ENCODE results near the gene TRIM41. TPM values are rescaled to one million over a fixed set of nuclear protein-coding genes. Genes with fewer than 3 reads are reported as not detected.

TRIM41 gene
- polyA plus RNA-seq, 3 donors, result 38.3 to 40.6 (median 40.1) TPM

DNA sequence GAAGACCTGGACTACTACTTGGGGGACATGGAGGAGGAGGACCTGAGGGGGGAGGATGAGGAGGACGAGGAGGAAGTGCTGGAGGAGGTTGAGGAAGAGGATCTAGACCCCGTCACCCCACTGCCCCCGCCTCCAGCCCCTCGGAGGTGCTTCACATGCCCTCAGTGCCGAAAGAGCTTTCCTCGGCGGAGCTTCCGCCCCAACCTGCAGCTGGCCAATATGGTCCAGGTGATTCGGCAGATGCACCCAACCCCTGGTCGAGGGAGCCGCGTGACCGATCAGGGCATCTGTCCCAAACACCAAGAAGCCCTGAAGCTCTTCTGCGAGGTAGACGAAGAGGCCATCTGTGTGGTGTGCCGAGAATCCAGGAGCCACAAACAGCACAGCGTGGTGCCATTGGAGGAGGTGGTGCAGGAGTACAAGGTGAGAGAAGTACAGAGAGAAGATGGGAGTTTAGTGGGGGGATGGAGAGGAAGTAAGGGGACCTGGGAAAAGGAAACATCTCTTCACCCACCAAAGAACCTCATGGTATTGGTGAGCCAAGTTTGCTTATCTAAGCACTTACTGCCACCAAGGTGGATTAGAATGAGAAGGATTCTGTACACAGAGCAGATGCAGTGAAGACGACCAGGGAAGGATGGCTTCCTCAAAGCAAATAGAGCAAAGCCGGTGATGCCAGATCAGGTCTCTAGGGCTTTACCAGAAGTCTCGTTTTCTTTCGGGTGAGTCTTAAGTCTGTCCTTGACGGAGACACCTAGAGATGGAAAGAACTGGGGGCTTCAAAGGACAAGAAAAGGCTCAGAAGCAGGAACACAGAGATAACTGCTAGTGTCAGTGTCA, 1.5 kb downstream of the TRIM41 start:
- DNase-seq, result no peak

DNA sequence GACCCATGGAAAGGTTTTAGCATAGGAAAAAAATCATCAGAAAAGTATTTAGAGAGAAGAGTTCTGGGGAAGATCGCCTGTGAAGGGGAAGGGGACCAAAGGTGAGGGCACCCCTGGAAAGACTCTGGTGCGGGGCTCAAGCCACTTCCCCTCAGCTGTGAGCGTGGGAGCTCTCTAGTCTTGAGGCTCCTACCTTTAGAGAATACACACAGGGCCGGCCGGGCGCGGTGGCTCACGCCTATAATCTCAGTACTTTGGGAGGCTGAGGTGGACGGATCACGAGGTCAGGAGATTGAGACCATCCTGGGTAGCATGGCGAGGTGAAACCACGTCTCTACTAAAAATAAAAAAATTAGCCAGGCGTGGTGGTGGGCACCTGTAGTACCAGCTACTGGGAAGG, 6.9 kb downstream of the TRIM41 start:
- no peak for DNase-seq

DNA sequence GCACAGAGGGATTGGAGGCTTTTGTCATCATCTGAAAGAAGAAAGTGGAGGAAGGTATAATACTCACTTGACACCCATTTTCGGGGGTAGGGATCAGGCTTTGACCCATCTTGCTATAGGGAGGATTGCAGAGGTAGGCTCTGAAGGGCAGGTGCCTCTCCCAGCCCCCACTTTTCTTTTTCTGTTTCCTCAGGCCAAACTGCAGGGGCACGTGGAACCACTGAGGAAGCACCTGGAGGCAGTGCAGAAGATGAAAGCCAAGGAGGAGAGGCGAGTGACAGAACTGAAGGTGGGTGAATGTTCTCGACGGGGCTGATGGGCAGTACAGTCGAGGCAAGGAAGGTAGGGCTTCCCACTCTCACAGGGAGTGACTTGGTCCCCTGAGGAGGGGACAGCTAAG, 7.5 kb downstream of the TRIM41 start:
- no peak for DNase-seq

GRCh38 chr5:181231432-181231831, 8.4 kb downstream of the TRIM41 start:
- no peak for DNase-seq

DNA sequence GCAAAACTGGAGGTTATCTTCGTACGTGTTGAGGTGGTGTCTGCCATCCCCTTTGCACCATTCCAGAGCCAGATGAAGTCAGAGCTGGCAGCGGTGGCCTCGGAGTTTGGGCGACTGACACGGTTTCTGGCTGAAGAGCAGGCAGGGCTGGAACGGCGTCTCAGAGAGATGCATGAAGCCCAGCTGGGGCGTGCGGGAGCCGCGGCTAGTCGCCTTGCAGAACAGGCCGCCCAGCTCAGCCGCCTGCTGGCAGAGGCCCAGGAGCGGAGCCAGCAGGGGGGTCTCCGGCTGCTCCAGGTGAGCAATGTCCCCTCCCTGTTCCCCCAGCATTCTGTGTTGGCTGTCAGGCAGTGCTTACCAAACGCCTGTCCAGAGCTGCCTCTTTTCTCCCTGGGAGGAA, 9.5 kb downstream of the TRIM41 start:
- DNase-seq, result no peak

GRCh38 chr5:181233088-181233800, 10.2 kb downstream of the TRIM41 start:
- no peak for DNase-seq

DNA sequence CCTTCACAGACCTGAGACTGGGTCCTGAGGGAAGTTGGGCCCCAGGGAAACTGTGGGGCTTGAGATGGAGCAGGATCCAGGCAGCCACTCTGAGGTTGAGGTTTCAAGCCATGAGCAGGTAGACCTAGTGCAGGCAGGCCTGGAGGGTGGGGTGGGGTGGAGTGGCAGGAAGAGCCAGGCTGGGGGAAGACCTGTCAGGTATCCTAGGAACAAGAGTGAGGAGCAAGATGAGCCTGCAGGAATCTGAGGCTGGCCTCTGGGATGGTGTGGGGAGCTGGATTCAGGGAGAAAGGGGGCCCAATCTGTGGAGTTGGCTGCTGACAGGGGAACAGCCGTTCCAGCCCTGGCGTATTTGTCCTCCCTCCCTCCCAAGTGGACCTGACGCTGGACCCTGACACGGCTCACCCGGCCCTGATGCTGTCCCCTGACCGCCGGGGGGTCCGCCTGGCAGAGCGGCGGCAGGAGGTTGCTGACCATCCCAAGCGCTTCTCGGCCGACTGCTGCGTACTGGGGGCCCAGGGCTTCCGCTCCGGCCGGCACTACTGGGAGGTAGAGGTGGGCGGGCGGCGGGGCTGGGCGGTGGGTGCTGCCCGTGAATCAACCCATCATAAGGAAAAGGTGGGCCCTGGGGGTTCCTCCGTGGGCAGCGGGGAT, 10.8 kb downstream of the TRIM41 start:
- DNase-seq, result no peak

DNA sequence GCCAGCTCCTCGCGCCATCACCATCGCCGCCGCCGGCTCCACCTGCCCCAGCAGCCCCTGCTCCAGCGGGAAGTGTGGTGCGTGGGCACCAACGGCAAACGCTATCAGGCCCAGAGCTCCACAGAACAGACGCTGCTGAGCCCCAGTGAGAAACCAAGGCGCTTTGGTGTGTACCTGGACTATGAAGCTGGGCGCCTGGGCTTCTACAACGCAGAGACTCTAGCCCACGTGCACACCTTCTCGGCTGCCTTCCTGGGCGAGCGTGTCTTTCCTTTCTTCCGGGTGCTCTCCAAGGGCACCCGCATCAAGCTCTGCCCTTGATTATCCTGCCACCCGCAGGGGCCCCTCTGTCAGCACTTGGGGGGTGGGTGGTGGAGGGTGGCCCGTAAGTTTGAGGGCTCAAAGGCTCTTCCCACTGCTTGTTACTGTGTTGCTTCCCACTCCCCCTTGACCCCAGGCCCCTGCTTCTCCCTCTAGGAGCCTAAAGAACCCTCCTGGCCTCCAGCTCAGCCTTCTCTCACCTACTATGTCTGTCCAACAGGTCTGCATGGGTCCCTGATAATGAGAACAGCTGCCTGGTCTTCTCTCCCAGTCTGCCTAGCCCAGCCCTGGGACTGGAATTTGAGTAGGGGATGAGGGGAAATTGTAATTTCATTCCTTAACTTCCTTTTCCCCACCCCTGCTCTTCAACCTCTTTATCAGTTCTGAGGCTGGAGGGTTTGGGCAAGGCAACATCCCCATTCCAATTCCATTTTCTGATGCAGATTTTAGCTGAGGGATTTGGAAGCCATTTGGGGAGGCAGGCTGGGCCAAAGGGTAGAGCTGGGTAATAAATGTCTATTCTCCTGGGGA, 11.6 kb downstream of the TRIM41 start:
- no peak for DNase-seq

DNA sequence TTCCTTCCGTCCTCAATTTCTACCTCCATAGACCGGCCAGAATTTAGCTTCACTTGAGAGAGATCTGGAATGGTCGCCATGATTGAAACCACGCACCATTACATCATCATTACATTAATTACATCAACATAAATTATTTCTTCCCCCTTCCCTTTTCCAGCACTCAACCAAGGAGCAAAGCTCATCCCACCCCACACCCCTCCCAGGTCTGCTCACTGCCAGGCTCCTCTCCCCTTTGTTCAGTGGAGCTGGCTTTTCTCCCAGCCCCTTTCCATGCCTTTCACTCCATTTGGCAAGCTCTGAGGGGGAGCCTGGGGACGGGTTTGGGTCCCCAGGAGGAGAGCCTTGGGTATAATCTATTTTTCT, 12.2 kb downstream of the TRIM41 start:
- DNase-seq, result no peak

- DNase-seq, result no peak
Observed at GRCh38 chr5:181235689-181236366, 12.7 kb downstream of the TRIM41 start.

DNA sequence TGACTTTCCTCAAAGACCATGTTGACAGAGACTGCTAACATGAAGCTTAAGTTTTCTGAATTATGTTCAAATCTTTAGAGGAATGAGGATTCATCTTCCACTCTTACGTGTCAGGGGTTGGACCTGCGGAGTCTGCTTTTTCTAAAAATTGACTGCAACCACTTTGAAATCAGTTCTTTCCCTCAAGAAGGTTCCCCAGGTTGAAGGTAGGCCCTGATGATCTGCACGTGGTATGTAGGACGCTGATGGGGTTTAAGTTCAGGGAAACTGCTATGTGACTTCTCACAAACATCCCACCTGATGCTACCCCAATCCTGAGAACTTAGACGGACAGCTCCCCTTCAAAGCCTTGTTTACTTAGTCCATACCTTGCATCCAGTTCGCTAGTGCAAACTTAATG, 13.4 kb downstream of the TRIM41 start:
- no peak for DNase-seq

DNA sequence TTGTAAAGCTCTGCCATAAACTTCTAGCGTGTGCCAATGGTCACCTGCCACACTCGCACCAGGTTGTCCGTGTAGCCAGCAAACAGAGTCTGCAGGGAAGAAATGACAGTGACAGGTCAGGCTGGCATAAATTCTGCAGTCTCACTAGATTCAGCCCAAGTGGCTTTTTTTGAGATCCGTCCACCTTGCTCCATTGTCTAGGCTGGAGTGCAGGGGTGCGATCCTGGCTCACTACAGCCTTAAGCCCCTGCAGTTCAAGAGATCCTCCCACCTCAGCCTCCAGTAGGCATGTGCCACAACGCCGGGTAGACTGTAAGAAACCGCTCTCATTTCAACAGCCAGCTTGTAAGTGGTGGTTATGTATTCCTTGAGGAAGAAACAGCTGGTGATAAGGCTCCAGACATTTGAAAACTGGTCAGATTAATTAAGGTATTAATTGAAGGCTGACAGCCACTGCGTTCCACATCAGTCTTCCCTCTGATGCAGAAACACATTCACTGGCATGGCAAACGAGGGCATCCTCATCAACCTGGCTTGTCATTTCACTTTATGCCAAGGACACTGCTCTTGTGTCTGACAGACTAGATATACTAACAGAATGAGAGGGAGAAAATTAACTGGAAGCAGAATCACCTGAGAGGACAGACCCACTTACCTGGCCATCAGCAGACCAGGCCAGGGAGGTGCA, 14.0 kb downstream of the TRIM41 start:
- no peak for DNase-seq

DNA sequence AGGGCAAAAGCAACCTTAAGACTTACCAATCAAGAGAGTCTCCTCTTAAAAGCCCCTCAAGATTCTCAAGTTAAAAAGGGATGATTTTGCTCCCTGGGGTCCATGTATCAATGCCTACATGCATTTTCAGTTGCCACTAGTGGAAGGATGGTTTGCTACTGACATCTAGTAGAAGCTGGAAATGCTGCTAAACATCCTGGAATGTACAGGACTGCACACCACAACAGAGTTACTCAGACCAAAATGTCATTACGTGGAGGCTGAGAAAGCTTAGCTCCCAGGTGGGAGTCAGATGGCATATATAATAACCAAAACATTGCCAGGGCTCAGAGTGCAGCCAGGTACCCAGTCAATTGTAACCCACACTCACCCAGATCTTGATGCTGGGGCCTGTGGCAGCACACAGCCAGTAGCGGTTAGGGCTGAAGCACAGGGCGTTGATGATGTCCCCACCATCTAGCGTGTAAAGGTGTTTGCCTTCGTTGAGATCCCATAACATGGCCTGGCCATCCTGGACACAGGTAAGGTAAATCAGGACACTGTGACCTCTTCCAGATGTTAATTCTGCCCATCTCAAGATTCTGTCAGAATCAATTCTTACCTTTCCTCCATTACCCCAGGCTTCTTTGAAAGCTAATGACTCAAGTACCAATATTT, 14.8 kb downstream of the TRIM41 start:
- DNase-seq, result no peak

DNA sequence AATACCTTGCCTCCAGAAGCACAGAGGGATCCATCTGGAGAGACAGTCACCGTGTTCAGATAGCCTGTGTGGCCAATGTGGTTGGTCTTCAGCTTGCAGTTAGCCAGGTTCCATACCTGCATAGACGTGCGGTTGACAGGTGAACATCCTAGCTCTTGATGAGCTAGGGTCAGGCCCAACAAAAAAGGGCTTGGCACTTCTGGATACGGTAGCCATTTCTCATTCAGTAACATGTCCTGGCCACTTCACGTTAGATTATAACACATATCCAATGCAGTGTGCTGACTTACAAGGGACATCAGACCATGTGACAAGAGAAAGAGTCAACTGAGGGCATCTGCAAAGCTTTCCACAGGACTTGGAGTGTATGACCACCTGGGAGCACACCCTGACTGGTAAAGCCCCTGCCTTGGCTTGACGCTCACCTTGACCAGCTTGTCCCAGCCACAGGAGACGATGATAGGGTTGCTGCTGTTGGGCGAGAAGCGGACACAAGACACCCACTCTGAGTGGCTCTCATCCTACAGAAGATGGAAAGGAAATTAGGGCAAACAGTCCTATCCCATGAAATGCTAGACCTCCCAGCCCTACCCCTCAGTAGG, 16.1 kb downstream of the TRIM41 start:
- no peak for DNase-seq

- DNase-seq, result no peak
Observed at GRCh38 chr5:181241393-181241975, 18.4 kb downstream of the TRIM41 start.

DNA sequence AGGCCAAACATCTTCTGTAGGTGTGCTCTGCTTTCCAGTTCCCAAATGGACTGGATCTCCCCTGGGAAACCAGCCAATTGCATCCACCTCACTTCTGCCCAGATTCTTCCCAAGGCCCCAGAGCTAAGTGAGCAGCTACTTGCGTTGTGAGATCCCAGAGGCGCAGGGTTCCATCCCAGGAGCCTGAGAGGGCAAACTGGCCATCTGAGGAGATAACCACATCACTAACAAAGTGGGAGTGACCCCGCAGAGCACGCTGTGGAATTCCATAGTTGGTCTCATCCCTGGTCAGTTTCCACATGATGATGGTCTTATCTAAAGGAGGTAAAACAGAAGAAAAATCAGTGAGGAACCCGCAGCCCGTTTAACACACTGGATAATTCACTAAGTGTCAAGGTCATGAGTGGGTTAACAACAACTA, 19.0 kb downstream of the TRIM41 start:
- no peak for DNase-seq

GRCh38 chr5:181243018-181243563, 20.0 kb downstream of the TRIM41 start:
- no peak for DNase-seq

DNA sequence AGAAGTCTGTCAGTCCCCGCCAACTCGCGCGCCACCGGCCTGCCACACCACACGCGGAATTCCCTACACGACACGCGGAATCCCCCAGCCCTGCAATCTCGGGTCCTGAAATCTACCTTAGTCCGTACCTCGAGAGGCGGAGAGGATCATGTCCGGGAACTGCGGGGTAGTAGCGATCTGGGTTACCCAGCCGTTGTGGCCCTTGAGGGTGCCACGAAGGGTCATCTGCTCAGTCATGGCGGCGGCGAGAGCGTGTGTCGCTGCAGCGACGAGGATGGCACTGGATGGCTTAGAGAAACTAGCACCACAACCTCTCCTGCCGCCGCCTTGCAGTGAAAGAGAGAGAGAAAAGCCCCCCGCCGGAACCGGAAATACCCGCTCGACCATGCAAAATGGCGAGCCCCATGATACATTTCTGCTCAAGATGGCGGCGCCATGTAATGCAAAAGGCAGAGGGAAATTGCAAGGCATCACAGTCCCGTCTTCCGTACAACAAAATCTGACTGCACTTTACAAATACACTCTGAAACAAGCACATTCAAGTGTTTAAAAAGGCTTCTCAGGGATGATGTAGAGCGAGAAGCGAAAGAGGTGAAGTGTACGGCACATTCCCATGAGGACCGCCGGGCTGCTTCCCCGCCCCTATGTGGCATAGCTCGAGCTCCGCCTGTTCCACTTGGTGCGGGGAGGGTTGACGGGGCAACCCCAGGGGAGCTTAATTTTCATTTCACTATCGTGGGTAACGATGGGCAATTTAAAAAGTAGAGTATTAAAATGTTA, 20.7 kb downstream of the TRIM41 start, which contains the start of gene RACK1:
RACK1 (minus strand) TSS at position 343 of the 780 bp plus-strand sequence; CDS start at position 237, 106 bp downstream.
- peak; percentile 95 for DNase-seq

Measured in renal pelvis (tissue), 4 donors.